ENCODE data around the gene OR7A17. TPM values are rescaled to one million over a fixed set of nuclear protein-coding genes. Genes with fewer than 3 reads are reported as not detected.

OR7A17 gene
- total RNA-seq, 2 donors from 2014 or later: not detected

DNA sequence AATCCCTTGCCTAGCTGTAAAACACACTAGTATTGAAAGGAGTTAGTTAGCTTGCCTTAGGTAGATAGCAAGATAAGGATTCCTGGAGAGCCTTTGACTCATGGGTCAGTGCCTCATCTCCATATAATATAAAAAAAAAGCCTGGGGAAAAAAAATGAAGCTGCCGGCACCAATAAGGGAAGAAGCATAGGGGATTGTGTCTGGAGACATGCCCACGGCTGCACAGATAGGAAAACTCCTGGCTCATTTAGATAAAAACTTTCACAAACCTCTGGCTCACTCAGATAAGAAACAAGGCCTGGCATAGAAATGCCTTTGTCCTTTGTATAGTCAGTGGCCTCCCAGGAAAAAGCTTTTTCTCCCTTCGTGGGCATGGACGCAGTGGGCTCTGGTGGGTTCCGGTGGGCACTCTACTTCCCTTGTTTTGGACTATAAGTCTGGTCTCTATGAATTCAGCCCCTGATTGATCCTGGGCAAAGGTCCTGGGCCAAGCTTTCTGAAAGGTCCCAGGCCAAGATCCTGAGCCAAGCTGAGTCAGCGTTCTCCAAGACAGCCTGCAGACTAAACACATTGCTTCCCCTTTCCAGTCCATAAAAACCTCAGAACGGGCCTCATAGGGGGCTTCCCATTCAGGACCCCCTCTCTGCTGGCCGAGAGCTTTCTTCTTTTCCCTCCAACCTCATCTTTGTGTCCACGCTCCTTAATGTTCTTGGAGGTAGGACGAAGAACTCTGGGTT, 4.9 kb upstream of the OR7A17 start:
- H3K36me3 ChIP-seq: no peaks in the 10 kb centered on the region
- H3K9me3 ChIP-seq: no peaks in the 10 kb centered on the region
- no peak overlapping the region for H3K27ac ChIP-seq
- no peaks in the 10 kb centered on the region for H3K27me3 ChIP-seq
- H3K4me3 ChIP-seq: no peak overlapping the region
- no peak for DNase-seq (ENCODE audit: low spot score)
- peaks cover 0 to 9% of the 10 kb centered on the region in 2 donors for H3K4me1 ChIP-seq
- TF ChIP-seq, protein P1, sequence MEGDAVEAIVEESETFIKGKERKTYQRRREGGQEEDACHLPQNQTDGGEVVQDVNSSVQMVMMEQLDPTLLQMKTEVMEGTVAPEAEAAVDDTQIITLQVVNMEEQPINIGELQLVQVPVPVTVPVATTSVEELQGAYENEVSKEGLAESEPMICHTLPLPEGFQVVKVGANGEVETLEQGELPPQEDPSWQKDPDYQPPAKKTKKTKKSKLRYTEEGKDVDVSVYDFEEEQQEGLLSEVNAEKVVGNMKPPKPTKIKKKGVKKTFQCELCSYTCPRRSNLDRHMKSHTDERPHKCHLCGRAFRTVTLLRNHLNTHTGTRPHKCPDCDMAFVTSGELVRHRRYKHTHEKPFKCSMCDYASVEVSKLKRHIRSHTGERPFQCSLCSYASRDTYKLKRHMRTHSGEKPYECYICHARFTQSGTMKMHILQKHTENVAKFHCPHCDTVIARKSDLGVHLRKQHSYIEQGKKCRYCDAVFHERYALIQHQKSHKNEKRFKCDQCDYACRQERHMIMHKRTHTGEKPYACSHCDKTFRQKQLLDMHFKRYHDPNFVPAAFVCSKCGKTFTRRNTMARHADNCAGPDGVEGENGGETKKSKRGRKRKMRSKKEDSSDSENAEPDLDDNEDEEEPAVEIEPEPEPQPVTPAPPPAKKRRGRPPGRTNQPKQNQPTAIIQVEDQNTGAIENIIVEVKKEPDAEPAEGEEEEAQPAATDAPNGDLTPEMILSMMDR (IDR thresholded peaks at IDR 0.05): no peak

GRCh38 chr19:14889994-14890642, 4.2 kb upstream of the OR7A17 start:
- Histone ChIP-seq H3K9me3 (no peaks in the 10 kb centered on the region), H3K27ac (no peak overlapping the region), H3K4me3 (no peak overlapping the region), H3K36me3 (no peaks in the 10 kb centered on the region), H3K4me1 (peaks cover 0 to 9% of the 10 kb centered on the region in 2 donors), H3K27me3 (no peaks in the 10 kb centered on the region)
- TF ChIP-seq, protein P1 (IDR thresholded peaks at IDR 0.05): no peak
- DNase-seq (ENCODE audit: low spot score): no peak

- H3K36me3 ChIP-seq: no peaks in the 10 kb centered on the region
- H3K4me3 ChIP-seq: no peak overlapping the region
- TF ChIP-seq, protein P1 (IDR thresholded peaks at IDR 0.05): peak in 1 of 2 donors; percentile 41
- no peaks in the 10 kb centered on the region for H3K4me1 ChIP-seq
- no peak for DNase-seq (ENCODE audit: low spot score)
- H3K9me3 ChIP-seq: peaks cover 0 to 8% of the 10 kb centered on the region in 2 donors
- H3K27ac ChIP-seq: no peak overlapping the region
- no peaks in the 10 kb centered on the region for H3K27me3 ChIP-seq
Measured at GRCh38 chr19:14871619-14872230, 14.2 kb downstream of the OR7A17 start.

GRCh38 chr19:14868497-14868896, 17.4 kb downstream of the OR7A17 start:
- no peaks in the 10 kb centered on the region for H3K4me1 ChIP-seq
- H3K27me3 ChIP-seq: no peaks in the 10 kb centered on the region
- H3K4me3 ChIP-seq: no peak overlapping the region
- DNase-seq (ENCODE audit: low spot score): no peak
- TF ChIP-seq, protein P1 (IDR thresholded peaks at IDR 0.05): no peak
- H3K9me3 ChIP-seq: peaks cover 0 to 8% of the 10 kb centered on the region in 2 donors
- no peak overlapping the region for H3K27ac ChIP-seq
- H3K36me3 ChIP-seq: no peaks in the 10 kb centered on the region

DNA sequence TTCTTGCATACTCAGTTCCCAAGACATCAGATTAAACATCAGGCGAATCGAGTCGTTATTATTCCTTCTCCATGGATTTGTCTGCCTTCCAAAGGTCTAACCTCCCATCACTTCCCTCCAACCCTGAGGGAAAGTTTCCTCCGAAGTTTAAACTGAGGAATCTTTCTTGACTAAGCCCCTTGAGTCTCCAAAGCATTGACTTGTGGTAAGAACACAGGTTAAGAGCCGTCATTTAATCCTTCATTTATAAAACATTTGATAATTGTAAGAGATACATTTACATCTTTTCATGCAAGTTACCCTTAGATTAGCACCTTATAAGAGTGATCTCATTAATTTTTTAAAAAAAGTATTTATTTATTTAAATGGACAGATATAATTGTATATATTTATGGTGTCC, 37.1 kb downstream of the OR7A17 start, which contains the start of gene OR7A10:
TSS of gene OR7A10 (minus strand) at position 101 of the 400 bp plus-strand sequence. CDS start 7,045 bp downstream, outside the sequence.
- DNase-seq (ENCODE audit: low spot score): no peak
- Histone ChIP-seq H3K9me3 (no peaks in the 10 kb centered on the region), H3K36me3 (no peaks in the 10 kb centered on the region), H3K27ac (no peak within 1 kb of the TSS), H3K4me3 (no peak within 1 kb of the TSS), H3K4me1 (no peaks in the 10 kb centered on the region), H3K27me3 (no peaks in the 10 kb centered on the region)
- TF ChIP-seq, protein P1 (IDR thresholded peaks at IDR 0.05): no peak

Measured in right atrium auricular region (tissue), 2 donors.